ENCODE data around the gene GRAMD1A. TPM values are rescaled to one million over a fixed set of nuclear protein-coding genes. Genes with fewer than 3 reads are reported as not detected.
"Not testable (repeated sequence)": the region's sequence is repeated elsewhere in the genome, so short reads cannot be mapped to it uniquely, and the experiment has no call there.

GRAMD1A gene
- total RNA-seq, 2 donors from 2014 or later, result 90.8 to 94.9 TPM

DNA sequence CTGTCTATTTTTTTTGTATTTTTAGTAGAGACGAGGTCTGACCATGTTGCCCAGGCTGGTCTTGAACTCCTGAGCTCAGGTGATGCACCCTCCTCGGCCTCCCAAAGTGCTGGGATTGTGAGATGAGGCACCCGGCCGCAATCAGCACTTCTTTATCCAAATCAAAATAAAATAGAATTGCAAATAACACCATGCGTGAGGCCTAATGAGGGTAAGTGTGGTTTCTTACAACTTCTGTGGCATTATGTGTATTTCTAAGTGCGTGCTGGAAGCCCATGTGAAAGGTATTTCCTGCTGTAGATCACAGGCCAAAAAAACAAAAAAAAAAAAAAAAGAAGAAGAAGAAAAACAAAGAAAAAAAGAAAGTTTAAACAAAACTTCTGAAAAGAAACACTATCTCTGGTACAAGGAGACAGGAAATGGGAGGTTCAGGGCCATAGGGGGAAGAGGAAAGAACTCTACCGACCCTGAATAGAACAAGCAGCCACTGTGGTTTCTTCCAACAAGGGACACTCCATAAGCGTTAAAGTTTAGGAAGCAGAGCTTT is 3.0 kb upstream of the GRAMD1A start:
- Histone ChIP-seq H3K27ac (peak overlapping the region in 1 of 4 donors; percentile 46), H3K4me1 (peaks cover 45% of the 10 kb centered on the region)
- intact Hi-C loops (cut with DNase I), result no loop called here

DNA sequence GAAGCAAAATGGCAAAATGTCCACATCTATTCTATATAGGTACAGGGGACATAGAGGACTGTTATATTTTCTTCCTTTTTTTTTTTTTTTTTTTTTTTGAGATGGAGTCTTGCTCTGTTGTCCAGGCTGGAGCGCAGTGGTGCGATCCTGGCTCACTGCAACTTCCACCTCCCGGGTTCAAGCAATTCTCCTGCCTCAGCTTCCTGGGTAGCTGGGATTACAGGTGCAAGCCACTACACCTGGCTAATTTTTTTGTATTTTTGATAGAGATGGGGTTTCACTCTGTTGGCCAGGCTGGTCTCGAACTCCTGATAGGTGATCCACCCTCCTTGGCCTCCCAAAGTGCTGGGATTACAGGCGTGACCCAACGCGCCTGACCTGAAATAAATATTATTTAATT is 1.9 kb upstream of the GRAMD1A start:
- intact Hi-C loops (cut with DNase I); H3K9me3 ChIP-seq; ATAC-seq; DNase-seq; H3K27me3 ChIP-seq; H3K4me3 ChIP-seq; H3K36me3 ChIP-seq (replicated peaks in 1 of 2; ENCODE audit: insufficient read depth in 1 of 2, low read depth in 2 of 2): not testable (repeated sequence)
- peak overlapping the region in 1 of 4 donors; percentile 97 for H3K27ac ChIP-seq
- WGBS, 2 donors, result 91 to 96% methylated on average over 7 of the region's 7 CpGs
- peaks cover 54% of the 10 kb centered on the region for H3K4me1 ChIP-seq

More for the DNA sequence above, 3.0 kb upstream of the GRAMD1A start:
- 59 to 79% methylated on average over 8 of the region's 8 CpGs for WGBS, 2 donors
- DNase-seq (no peak), ATAC-seq (no peak)
- Histone ChIP-seq H3K27me3 (no peaks in the 10 kb centered on the region), H3K9me3 (no peaks in the 10 kb centered on the region), H3K4me3 (no peak overlapping the region), H3K36me3 (replicated peaks in 1 of 2; ENCODE audit: insufficient read depth in 1 of 2, low read depth in 2 of 2) (no peaks in the 10 kb centered on the region)
- no peak for TF ChIP-seq POLR2A (IDR thresholded peaks at IDR 0.05)
- TF ChIP-seq, protein P1, sequence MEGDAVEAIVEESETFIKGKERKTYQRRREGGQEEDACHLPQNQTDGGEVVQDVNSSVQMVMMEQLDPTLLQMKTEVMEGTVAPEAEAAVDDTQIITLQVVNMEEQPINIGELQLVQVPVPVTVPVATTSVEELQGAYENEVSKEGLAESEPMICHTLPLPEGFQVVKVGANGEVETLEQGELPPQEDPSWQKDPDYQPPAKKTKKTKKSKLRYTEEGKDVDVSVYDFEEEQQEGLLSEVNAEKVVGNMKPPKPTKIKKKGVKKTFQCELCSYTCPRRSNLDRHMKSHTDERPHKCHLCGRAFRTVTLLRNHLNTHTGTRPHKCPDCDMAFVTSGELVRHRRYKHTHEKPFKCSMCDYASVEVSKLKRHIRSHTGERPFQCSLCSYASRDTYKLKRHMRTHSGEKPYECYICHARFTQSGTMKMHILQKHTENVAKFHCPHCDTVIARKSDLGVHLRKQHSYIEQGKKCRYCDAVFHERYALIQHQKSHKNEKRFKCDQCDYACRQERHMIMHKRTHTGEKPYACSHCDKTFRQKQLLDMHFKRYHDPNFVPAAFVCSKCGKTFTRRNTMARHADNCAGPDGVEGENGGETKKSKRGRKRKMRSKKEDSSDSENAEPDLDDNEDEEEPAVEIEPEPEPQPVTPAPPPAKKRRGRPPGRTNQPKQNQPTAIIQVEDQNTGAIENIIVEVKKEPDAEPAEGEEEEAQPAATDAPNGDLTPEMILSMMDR (IDR thresholded peaks at IDR 0.05), result no peak

DNA sequence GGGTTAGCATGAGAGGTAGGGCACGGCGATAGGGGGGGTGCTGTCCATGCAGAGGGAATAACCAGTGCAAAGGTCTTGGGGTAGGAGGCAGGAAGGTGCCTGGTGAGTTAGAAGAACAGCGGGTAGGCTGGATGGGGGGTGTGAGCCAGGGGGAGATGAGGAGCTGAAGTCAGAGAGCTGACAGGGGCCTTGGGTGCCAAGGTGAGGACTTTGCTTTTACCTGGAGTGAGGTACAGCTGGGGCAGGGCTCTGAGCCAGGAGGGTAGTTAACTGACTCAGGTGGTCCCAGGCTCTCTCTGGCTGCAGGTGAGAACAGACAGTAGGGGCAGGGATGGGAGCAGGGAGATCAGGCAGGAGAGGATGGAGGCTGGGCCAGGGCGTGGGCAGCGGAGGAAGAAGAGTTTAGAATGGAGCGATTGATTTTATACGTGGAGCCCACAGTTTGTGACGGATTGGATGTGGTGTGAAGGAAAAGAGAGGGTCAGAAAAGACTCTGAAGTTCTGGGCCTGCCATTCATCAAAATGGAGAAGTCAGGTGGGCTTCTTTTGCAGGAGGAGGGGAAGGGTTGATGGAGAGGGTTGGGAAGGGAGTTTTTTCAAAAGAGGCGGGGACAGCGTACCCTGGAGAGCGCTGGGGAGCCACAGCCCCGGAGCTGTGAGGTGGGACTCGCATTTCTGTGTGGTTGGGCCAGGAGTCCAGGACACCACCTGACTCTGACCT is 1.2 kb upstream of the GRAMD1A start:
- H3K4me3 ChIP-seq, result peak overlapping the region in 1 of 2 donors; percentile 1
- H3K27me3 ChIP-seq, result no peaks in the 10 kb centered on the region
- peak overlapping the region; percentile 92 to 97 (median 96) for H3K27ac ChIP-seq
- DNase-seq (peak in 1 of 4 donors; percentile 22), ATAC-seq (no peak)
- intact Hi-C loops (cut with DNase I), result no loop called here
- H3K4me1 ChIP-seq, result peaks cover 60% of the 10 kb centered on the region
- no peaks in the 10 kb centered on the region for H3K9me3 ChIP-seq
- 60 to 62% methylated on average over 13 of the region's 13 CpGs for WGBS, 2 donors
- TF ChIP-seq, protein P1 (IDR thresholded peaks at IDR 0.05), result no peak
- no peak for TF ChIP-seq POLR2A (IDR thresholded peaks at IDR 0.05)
- H3K36me3 ChIP-seq (replicated peaks in 1 of 2; ENCODE audit: insufficient read depth in 1 of 2, low read depth in 2 of 2), result no peaks in the 10 kb centered on the region

DNA sequence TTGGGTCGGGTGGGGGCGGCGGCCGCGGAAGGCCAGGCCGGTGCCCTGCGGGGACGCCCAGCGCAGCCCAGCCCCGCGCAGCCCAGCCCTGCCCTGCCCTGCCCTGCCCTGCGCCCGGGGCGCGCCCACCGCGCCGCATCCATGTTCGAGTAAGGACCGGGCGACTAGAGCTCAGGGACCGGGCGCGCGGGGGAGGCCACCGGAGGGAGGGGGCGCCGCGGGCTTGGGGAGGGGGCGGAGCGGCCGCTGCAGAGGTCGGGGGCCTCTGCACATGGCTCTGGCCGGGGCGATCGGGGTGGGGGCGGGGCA is 169 bp downstream of the GRAMD1A start:
- no peak for TF ChIP-seq POLR2A (IDR thresholded peaks at IDR 0.05)
- TF ChIP-seq, protein P1 (IDR thresholded peaks at IDR 0.05), result no peak
- ATAC-seq, result no peak
- 0% methylated on average over 3 of the region's 37 CpGs; no CpG with 5 or more reads in 1 of the 2 donors for WGBS, 2 donors

DNA sequence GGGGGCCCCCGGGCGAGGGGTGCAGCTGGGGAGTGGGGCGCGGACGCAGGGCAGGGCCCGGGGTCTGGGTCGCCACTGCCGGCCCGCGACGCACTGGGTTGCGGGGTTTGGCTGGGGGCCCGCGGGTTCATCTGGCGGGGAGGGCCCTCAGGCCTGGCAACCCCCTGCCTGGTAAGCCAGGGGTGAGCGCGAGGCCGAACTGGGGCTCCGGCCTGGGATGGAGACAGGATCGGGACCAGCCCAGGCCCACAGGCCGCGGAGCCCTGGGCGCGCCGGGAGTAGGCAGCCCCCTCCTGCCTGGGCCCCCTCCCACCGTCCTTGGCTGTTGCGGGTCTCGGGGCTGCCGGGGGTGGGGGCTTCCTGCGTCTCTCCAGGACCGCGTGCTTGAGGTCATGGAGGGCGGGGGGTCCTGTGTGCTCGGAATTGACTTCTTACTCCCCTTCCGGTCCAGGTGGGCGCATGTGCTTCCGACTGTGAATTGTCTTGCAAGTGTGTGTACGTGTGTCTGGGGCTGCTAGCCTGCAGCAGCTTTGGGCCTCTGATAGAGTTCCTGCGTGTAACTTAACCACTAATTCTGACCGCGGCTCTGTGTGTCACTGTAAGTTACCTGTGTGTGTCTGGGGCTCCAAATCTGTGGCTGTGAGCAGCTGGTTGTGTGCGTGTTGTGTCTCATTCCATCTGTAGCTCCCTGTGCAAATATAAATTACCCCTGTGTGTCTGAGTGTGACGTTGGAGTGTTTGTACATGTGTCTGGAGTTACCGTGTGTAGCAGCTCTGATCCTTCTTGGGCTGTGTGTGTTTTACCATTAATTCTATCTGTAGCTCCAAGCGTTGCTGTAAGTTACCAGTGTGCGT is 751 bp downstream of the GRAMD1A start:
- peak; percentile 9 for ATAC-seq
- intact Hi-C loops (cut with DNase I), result no loop called here
- WGBS, 2 donors, result 5 to 21% methylated on average over 12 to 42 of the region's 46 CpGs

More for the DNA sequence above, 169 bp downstream of the GRAMD1A start:
- H3K9me3 ChIP-seq, result no peaks in the 10 kb centered on the region
- no peaks in the 10 kb centered on the region for H3K27me3 ChIP-seq
- intact Hi-C loops (cut with DNase I), result no loop called here
- no peaks in the 10 kb centered on the region for H3K36me3 ChIP-seq (replicated peaks in 1 of 2; ENCODE audit: insufficient read depth in 1 of 2, low read depth in 2 of 2)
- peak overlapping the region; percentile 92 to 97 (median 96) for H3K27ac ChIP-seq
- DNase-seq, result no peak
- peak overlapping the region; percentile 26 to 66 for H3K4me3 ChIP-seq
- H3K4me1 ChIP-seq, result peaks cover 60% of the 10 kb centered on the region

More for the DNA sequence above, 751 bp downstream of the GRAMD1A start:
- H3K4me3 ChIP-seq, result peak overlapping the region; percentile 26 to 66
- peaks cover 60% of the 10 kb centered on the region for H3K4me1 ChIP-seq
- peak; percentile 41 to 67 (median 63) for DNase-seq
- no peaks in the 10 kb centered on the region for H3K27me3 ChIP-seq
- H3K9me3 ChIP-seq, result no peaks in the 10 kb centered on the region
- TF ChIP-seq, protein P1 (IDR thresholded peaks at IDR 0.05), result no peak
- TF ChIP-seq POLR2A (IDR thresholded peaks at IDR 0.05), result peak; percentile 39 to 78 (median 77)
- H3K36me3 ChIP-seq (replicated peaks in 1 of 2; ENCODE audit: insufficient read depth in 1 of 2, low read depth in 2 of 2), result no peaks in the 10 kb centered on the region
- peak overlapping the region; percentile 92 to 97 (median 96) for H3K27ac ChIP-seq

All from body of pancreas (tissue), 4 donors.